Ectodermal cell (in vitro differentiated cells): ENCODE data around the gene OR6B3. TPM values are rescaled to one million over a fixed set of nuclear protein-coding genes. Genes with fewer than 3 reads are reported as not detected.

Experiments
- H3K27ac ChIP-seq: 2 replicates; pipeline ENCODE4 v1.7.0; 2013; ENCODE audit warnings: mild to moderate bottlenecking, low read depth, low read length; ENCODE audit not compliant: insufficient read depth, poor library complexity, severe bottlenecking
- H3K27me3 ChIP-seq: 2 replicates; pipeline ENCODE4 v1.7.0; 2013; ENCODE audit warnings: mild to moderate bottlenecking, low read length; ENCODE audit not compliant: insufficient read depth, control insufficient read depth, poor library complexity, severe bottlenecking
- H3K36me3 ChIP-seq: one replicate; pipeline ENCODE4 v1.7.0; 2013; ENCODE audit warnings: low read length; ENCODE audit not compliant: control insufficient read depth, insufficient read depth
- H3K4me1 ChIP-seq: one replicate; pipeline ENCODE4 v1.7.0; 2013; ENCODE audit warnings: low read length; ENCODE audit not compliant: control insufficient read depth, insufficient read depth
- H3K4me3 ChIP-seq: 2 replicates; pipeline ENCODE4 v1.7.0; 2013; ENCODE audit warnings: low read depth, low read length, control low read depth; ENCODE audit not compliant: insufficient read depth
- H3K9me3 ChIP-seq: 2 replicates; pipeline ENCODE4 v1.7.0; 2013; ENCODE audit warnings: mild to moderate bottlenecking, low read length, moderate library complexity; ENCODE audit not compliant: control insufficient read depth
- WGBS, 2 experiments: methylation state at CpG; one replicate each; pipeline ENCODE4 v1.1.7; 2013; ENCODE audit warnings: missing lambda C conversion rate in 2 of 2; 5-methylcytosine and 5-hydroxymethylcytosine counted together
- polyA plus RNA-seq, 4 experiments: library from polyadenylated mRNA; stranded (reverse); fragments of 50-300 nt; gene quantifications; one replicate each; pipeline ENCODE4 v1.2.3, GENCODE V29; 2013

Gene OR6B3
- not detected for polyA plus RNA-seq (2013, experiment 1 of 4)
- not detected for polyA plus RNA-seq (2013, experiment 2 of 4)
- not detected for polyA plus RNA-seq (2013, experiment 3 of 4)
- polyA plus RNA-seq (2013, experiment 4 of 4): not detected

- Histone ChIP-seq H3K27ac (no peak within 1 kb of the TSS), H3K4me3 (no peak within 1 kb of the TSS), H3K4me1 (no peaks in the 10 kb centered on the region), H3K36me3 (no peaks in the 10 kb centered on the region), H3K27me3 (peaks cover 4% of the 10 kb centered on the region), H3K9me3 (no peaks in the 10 kb centered on the region)
- 85 to 86% methylated on average over 28 of the region's 28 CpGs for WGBS, 2 experiments
Measured at GRCh38 chr2:240053173-240054155, at the start of gene OR6B3. OR6B3 (minus strand) TSS chr2:240053521.

- Histone ChIP-seq H3K27me3 (peaks cover 19% of the 10 kb centered on the region), H3K4me3 (no peak overlapping the region), H3K4me1 (no peaks in the 10 kb centered on the region), H3K36me3 (no peaks in the 10 kb centered on the region), H3K27ac (no peak overlapping the region), H3K9me3 (no peaks in the 10 kb centered on the region)
- 85 to 95% methylated on average over 2 of the region's 2 CpGs for WGBS, 2 experiments
Measured at GRCh38 chr2:240098349-240098748, 45.0 kb upstream of the OR6B3 start.

- Histone ChIP-seq H3K27me3 (peaks cover 19% of the 10 kb centered on the region), H3K4me3 (peak overlapping the region; percentile 34), H3K9me3 (no peaks in the 10 kb centered on the region), H3K4me1 (no peaks in the 10 kb centered on the region), H3K36me3 (no peaks in the 10 kb centered on the region), H3K27ac (no peak overlapping the region)
- WGBS, 2 experiments: 34 to 38% methylated on average over 43 of the region's 43 CpGs
Measured at GRCh38 chr2:240095556-240096523, 42.5 kb upstream of the OR6B3 start.

GRCh38 chr2:240089306-240089705, 36.0 kb upstream of the OR6B3 start:
- no peaks in the 10 kb centered on the region for H3K4me1 ChIP-seq
- 82 to 89% methylated on average over 5 of the region's 5 CpGs for WGBS, 2 experiments
- H3K9me3 ChIP-seq: no peaks in the 10 kb centered on the region
- no peaks in the 10 kb centered on the region for H3K36me3 ChIP-seq
- H3K27ac ChIP-seq: no peak overlapping the region
- H3K4me3 ChIP-seq: no peak overlapping the region
- H3K27me3 ChIP-seq: no peaks in the 10 kb centered on the region

- H3K4me3 ChIP-seq: no peak overlapping the region
- no peaks in the 10 kb centered on the region for H3K27me3 ChIP-seq
- H3K27ac ChIP-seq: no peak overlapping the region
- no peaks in the 10 kb centered on the region for H3K36me3 ChIP-seq
- H3K9me3 ChIP-seq: no peaks in the 10 kb centered on the region
- H3K4me1 ChIP-seq: no peaks in the 10 kb centered on the region
Measured at GRCh38 chr2:240086563-240086962, 33.2 kb upstream of the OR6B3 start.

GRCh38 chr2:240078631-240079030, 25.3 kb upstream of the OR6B3 start:
- no peaks in the 10 kb centered on the region for H3K27me3 ChIP-seq
- no peak overlapping the region for H3K27ac ChIP-seq
- peaks cover under 1% of the 10 kb centered on the region for H3K9me3 ChIP-seq
- H3K36me3 ChIP-seq: no peaks in the 10 kb centered on the region
- H3K4me3 ChIP-seq: no peak overlapping the region
- no peaks in the 10 kb centered on the region for H3K4me1 ChIP-seq
- 45 to 50% methylated on average over 1 of the region's 2 CpGs for WGBS, 2 experiments

GRCh38 chr2:240077442-240077841, 24.1 kb upstream of the OR6B3 start:
- Histone ChIP-seq H3K27ac (no peak overlapping the region), H3K4me1 (no peaks in the 10 kb centered on the region), H3K27me3 (no peaks in the 10 kb centered on the region), H3K4me3 (no peak overlapping the region), H3K9me3 (peaks cover 2% of the 10 kb centered on the region), H3K36me3 (no peaks in the 10 kb centered on the region)

- 74 to 75% methylated on average over 5 of the region's 5 CpGs for WGBS, 2 experiments
- Histone ChIP-seq H3K9me3 (peaks cover 2% of the 10 kb centered on the region), H3K27ac (no peak overlapping the region), H3K36me3 (no peaks in the 10 kb centered on the region), H3K27me3 (no peaks in the 10 kb centered on the region), H3K4me1 (no peaks in the 10 kb centered on the region), H3K4me3 (no peak overlapping the region)
Measured at GRCh38 chr2:240074545-240074944, 21.2 kb upstream of the OR6B3 start.

GRCh38 chr2:240070907-240071306, 17.6 kb upstream of the OR6B3 start:
- peaks cover 2% of the 10 kb centered on the region for H3K9me3 ChIP-seq
- H3K4me3 ChIP-seq: no peak overlapping the region

GRCh38 chr2:240069829-240070228, 16.5 kb upstream of the OR6B3 start:
- Histone ChIP-seq H3K36me3 (no peaks in the 10 kb centered on the region), H3K9me3 (peaks cover 2% of the 10 kb centered on the region), H3K4me3 (no peak overlapping the region), H3K27me3 (no peaks in the 10 kb centered on the region), H3K4me1 (no peaks in the 10 kb centered on the region), H3K27ac (no peak overlapping the region)
- 92 to 95% methylated on average over 1 of the region's 1 CpG for WGBS, 2 experiments

More at GRCh38 chr2:240070907-240071306, 17.6 kb upstream of the OR6B3 start:
- no peak overlapping the region for H3K27ac ChIP-seq
- 100% methylated on average over 3 of the region's 3 CpGs; no CpG with 5 or more reads in 1 of the 2 experiments for WGBS, 2 experiments
- H3K36me3 ChIP-seq: no peaks in the 10 kb centered on the region
- no peaks in the 10 kb centered on the region for H3K4me1 ChIP-seq
- no peaks in the 10 kb centered on the region for H3K27me3 ChIP-seq
